GM13976 (cell line): ENCODE measurements around the gene ASF1B.

ENCODE experiments used
- DNase-seq: peaks from one replicate; pipeline ENCODE4 v3.0.0; 2012; ENCODE audit warnings: low spot score
- in situ Hi-C: fragments of 300-500 bp; cut with MboI; formaldehyde crosslinking; loops from one replicate; pipeline ENCODE4 v1.12.0; 2022; ENCODE audit warnings: low sequenced_read_pairs, mixed read lengths, inconsistent platforms; ENCODE audit not compliant: unreplicated experiment
- TF ChIP-seq, protein P1 (sequence below): IDR thresholded peaks from 2 replicates; pipeline ENCODE4 v1.5.1; 2012; ENCODE audit warnings: borderline replicate concordance, mild to moderate bottlenecking; ENCODE audit not compliant: insufficient read depth; ENCODE audit errors: extremely low read depth, missing control alignments, control extremely low read depth

ASF1B gene

GRCh38 chr19:14138576-14139265, 2.3 kb upstream of the ASF1B start:
- in situ Hi-C loops, result no loop called here
- no peak for DNase-seq
- TF ChIP-seq, protein P1, sequence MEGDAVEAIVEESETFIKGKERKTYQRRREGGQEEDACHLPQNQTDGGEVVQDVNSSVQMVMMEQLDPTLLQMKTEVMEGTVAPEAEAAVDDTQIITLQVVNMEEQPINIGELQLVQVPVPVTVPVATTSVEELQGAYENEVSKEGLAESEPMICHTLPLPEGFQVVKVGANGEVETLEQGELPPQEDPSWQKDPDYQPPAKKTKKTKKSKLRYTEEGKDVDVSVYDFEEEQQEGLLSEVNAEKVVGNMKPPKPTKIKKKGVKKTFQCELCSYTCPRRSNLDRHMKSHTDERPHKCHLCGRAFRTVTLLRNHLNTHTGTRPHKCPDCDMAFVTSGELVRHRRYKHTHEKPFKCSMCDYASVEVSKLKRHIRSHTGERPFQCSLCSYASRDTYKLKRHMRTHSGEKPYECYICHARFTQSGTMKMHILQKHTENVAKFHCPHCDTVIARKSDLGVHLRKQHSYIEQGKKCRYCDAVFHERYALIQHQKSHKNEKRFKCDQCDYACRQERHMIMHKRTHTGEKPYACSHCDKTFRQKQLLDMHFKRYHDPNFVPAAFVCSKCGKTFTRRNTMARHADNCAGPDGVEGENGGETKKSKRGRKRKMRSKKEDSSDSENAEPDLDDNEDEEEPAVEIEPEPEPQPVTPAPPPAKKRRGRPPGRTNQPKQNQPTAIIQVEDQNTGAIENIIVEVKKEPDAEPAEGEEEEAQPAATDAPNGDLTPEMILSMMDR, result no peak

- peak; percentile 36 for DNase-seq
- TF ChIP-seq, protein P1, result no peak
- in situ Hi-C loops, result no loop called here
Measured at GRCh38 chr19:14135985-14136508, 342 bp downstream of the ASF1B start.

GRCh38 chr19:14135355-14135754, 1.0 kb downstream of the ASF1B start:
- TF ChIP-seq, protein P1, result no peak
- in situ Hi-C loops, result no loop called here
- no peak for DNase-seq

DNA sequence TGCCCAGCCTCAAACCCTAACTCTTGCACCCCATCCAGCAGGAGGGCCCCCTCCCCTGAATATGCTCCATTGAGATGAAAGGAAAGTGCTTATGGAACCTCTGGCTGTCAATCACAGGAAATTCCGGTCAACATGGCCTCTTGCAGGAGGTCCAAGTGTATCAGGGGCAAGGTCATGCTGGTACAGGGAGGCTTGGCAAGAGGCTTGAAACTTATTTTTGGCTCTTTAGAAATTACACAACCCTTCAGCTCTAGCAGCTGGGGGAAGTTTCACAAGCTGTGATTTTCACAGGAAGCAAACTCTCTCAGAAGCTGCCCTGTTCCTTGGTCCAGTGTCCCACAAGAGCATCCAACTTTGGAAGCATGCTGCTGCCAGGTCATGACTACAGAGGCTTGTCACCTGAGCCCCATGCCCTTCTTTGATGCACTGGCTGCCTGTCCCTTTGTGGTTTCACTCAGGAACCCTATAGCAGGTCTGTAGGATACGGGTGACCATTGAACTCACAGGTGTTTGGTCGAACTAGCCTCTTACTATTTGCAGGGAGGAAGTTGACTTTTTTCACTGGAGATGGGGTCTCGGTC, 8.4 kb downstream of the ASF1B start:
- in situ Hi-C loops, result no loop called here
- TF ChIP-seq, protein P1, result no peak
- DNase-seq, result no peak

DNA sequence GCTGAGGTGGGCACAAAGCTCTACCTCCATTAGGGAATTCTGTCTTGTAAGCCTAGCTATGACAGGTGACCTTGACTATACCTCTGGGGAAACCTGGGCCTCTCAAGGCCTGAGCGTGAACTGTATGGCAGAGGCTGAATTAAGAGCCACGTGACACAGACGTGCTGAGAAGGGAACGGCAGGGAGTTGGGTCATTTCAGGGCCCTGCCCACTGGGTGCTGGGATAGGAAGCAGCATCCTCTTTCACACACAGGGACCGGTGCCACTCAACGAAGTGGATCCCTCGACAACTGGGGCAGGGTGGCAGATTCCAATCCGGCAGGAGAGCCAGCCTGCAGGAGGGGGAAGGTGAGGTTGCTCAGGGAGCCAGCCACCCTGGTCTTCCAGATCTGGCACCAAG, 9.2 kb downstream of the ASF1B start:
- no peak for DNase-seq
- in situ Hi-C loops, result no loop called here
- TF ChIP-seq, protein P1, result no peak

GRCh38 chr19:14122924-14123323, 13.5 kb downstream of the ASF1B start:
- TF ChIP-seq, protein P1, result no peak
- DNase-seq, result no peak
- in situ Hi-C loops, result no loop called here
